ENCODE measurements around the gene PRSS21.

GRCh38 chr16:2809149-2809760 is 7.8 kb upstream of the PRSS21 start:
- no peak for TF ChIP-seq NR2F1 (conservative IDR thresholded peaks at IDR 0.05)
- no peak for TF ChIP-seq BCLAF1 (IDR thresholded peaks at IDR 0.05)
- TF ChIP-seq ETV6 (conservative IDR thresholded peaks at IDR 0.05 in 1 of 2, IDR thresholded peaks at IDR 0.05 in 1 of 2; ENCODE audit: borderline replicate concordance in 1 of 2, low read depth in 1 of 2), result no peak
- TF ChIP-seq USF2 (IDR thresholded peaks at IDR 0.05; ENCODE audit: borderline replicate concordance, low read depth, low read length), result no peak
- no peak for TF ChIP-seq EZH2 (IDR thresholded peaks at IDR 0.05; ENCODE audit: borderline replicate concordance, control insufficient read depth, low read depth, low read length)
- TF ChIP-seq JUND (IDR thresholded peaks at IDR 0.05; ENCODE audit: low read depth, low read length), result no peak
- no peak for TF ChIP-seq CTCF (IDR thresholded peaks at IDR 0.05 in 2 of 3, conservative IDR thresholded peaks at IDR 0.05 in 1 of 3; ENCODE audit: control insufficient read depth in 2 of 3, extremely low read depth in 1 of 3, insufficient read depth in 1 of 3, low read depth in 3 of 3, low read length in 3 of 3)
- TF ChIP-seq JUNB (IDR thresholded peaks at IDR 0.05), result no peak
- no peak for TF ChIP-seq TAF1 (IDR thresholded peaks at IDR 0.05; ENCODE audit: borderline replicate concordance, low read depth, low read length)
- no peak for TF ChIP-seq POLR2A (IDR thresholded peaks at IDR 0.05; ENCODE audit: low read depth, low read length)
- TF ChIP-seq ESRRA (IDR thresholded peaks at IDR 0.05; ENCODE audit: low read length), result no peak
- TF ChIP-seq FOXM1 (IDR thresholded peaks at IDR 0.05; ENCODE audit: low read depth, low read length), result no peak
- TF ChIP-seq MEF2B (IDR thresholded peaks at IDR 0.05; ENCODE audit: partially characterized antibody, poor library complexity, severe bottlenecking), result no peak

Data from GM12878 (cell line).